HepG2 (cell line): ENCODE measurements around the gene WNT10A. TPM values are rescaled to one million over a fixed set of nuclear protein-coding genes. Genes with fewer than 3 reads are reported as not detected.

Source experiments
- ATAC-seq: fragments of 200-7000 bp; cut with Tn5 transposase; 3 replicates; pipeline ENCODE4 v1.9.1; 2020; ENCODE audit warnings: mild to moderate bottlenecking, moderate library complexity
- BruUV-seq: library from RNA; stranded (reverse); fragments of 400-500 nt; replicated peaks from 2 replicates; lab custom pipeline; 2021; lab: Mats Ljungman, UMichigan
- CTCF ChIA-PET: fragments of 300-600 bp; formaldehyde crosslinking; extraction: SDS; loops from one replicate; lab custom pipeline; 2021; ENCODE audit warnings: low total read pairs, inconsistent platforms, low intra/inter-chr PET ratio; lab: Yijun Ruan, JAX
- POLR2A ChIA-PET: fragments of 350-600 bp; sonication (Branson Sonifier 250); formaldehyde crosslinking; loops from one replicate; lab custom pipeline; 2020; ENCODE audit warnings: antibody characterized with exemption, inconsistent platforms; lab: Yijun Ruan, JAX
- DNase-seq: peaks from one replicate; pipeline ENCODE4 v3.0.0-alpha.2; 2015; ENCODE audit warnings: low spot score
- FAIRE-seq: peaks from 3 replicates; lab custom pipeline; 2011; peaks lifted over from hg19 to GRCh38; lab: Jason Lieb, UNC
- H2AFZ ChIP-seq: one replicate; pipeline ENCODE4 v1.6.1; 2011; ENCODE audit warnings: low read length, inconsistent platforms
- H3K27ac ChIP-seq: fragments of 300-600 bp; 3 replicates; pipeline ENCODE4 v1.8.0; 2011; ENCODE audit warnings: mixed run types, mild to moderate bottlenecking, mixed read lengths, low read length, inconsistent platforms; ENCODE audit not compliant: insufficient read depth; ENCODE audit errors: extremely low read length
- H3K27me3 ChIP-seq, 2 experiments: fragments of 200-600 bp in 1 of 2; 2 replicates in 1 of 2; 3 replicates in 1 of 2; pipeline versions ENCODE4 v1.6.0 to v1.8.0; 2011; ENCODE audit warnings: low read length in 2 of 2, mild to moderate bottlenecking in 2 of 2, moderate library complexity in 2 of 2, inconsistent platforms in 1 of 2; ENCODE audit not compliant: insufficient read depth in 2 of 2, control insufficient read depth in 1 of 2
- H3K36me3 ChIP-seq, 2 experiments: fragments of 200-600 bp in 1 of 2; replicated peaks in 1 of 2; 2 replicates in 1 of 2; 3 replicates in 1 of 2; pipeline versions ENCODE4 v1.5.1 to v1.8.0; 2011; ENCODE audit warnings: low read length in 2 of 2, inconsistent platforms in 1 of 2; ENCODE audit not compliant: insufficient read depth in 2 of 2, control insufficient read depth in 1 of 2
- H3K4me1 ChIP-seq: 2 replicates; pipeline ENCODE4 v1.5.1; 2012; ENCODE audit warnings: low read length, inconsistent platforms; ENCODE audit not compliant: insufficient read depth
- H3K4me2 ChIP-seq: 2 replicates; pipeline ENCODE4 v1.6.0; 2011; ENCODE audit warnings: low read depth, low read length, inconsistent platforms
- H3K4me3 ChIP-seq, 3 experiments: fragments of 200-600 bp in 1 of 3; sonication (generic), shearing (Covaris generic) in 1 of 3; replicated peaks in 1 of 3; 2 replicates each; pipeline ENCODE4 v1.5.1; 2011 to 2016; ENCODE audit warnings: low read length in 3 of 3, inconsistent platforms in 2 of 3, low read depth in 2 of 3, mild to moderate bottlenecking in 2 of 3, control low read depth in 1 of 3, mixed read lengths in 1 of 3; ENCODE audit not compliant: insufficient read depth in 1 of 3
- H3K79me2 ChIP-seq: one replicate; pipeline ENCODE4 v1.6.1; 2011; ENCODE audit warnings: low read length, inconsistent platforms; ENCODE audit not compliant: insufficient read depth
- H3K9ac ChIP-seq: 2 replicates; pipeline ENCODE4 v1.6.0; 2011; ENCODE audit warnings: mild to moderate bottlenecking, low read depth, low read length, inconsistent platforms; ENCODE audit not compliant: insufficient read depth
- H3K9me3 ChIP-seq: 2 replicates; pipeline ENCODE4 v1.5.1; 2012; ENCODE audit warnings: mild to moderate bottlenecking, low read length
- H4K20me1 ChIP-seq: 2 replicates; pipeline ENCODE4 v1.6.0; 2011; ENCODE audit warnings: inconsistent platforms, mild to moderate bottlenecking, low read length, moderate library complexity; ENCODE audit not compliant: insufficient read depth
- CHD2 ChIP-seq: IDR thresholded peaks from 2 replicates; pipeline ENCODE4 v1.6.1; 2011; ENCODE audit warnings: low read depth, low read length, improper control_type of control experiment
- ETS1 ChIP-seq: sonication (generic); formaldehyde crosslinking; IDR thresholded peaks from 2 replicates; pipeline ENCODE4 v1.4.0; 2020; ENCODE audit warnings: missing genetic modification reagents
- PHB2 ChIP-seq: fragments of 450-650 bp; IDR thresholded peaks from 2 replicates; pipeline ENCODE4 v1.6.1; 2018; ENCODE audit not compliant: partially characterized antibody
- ZBTB25 ChIP-seq: IDR thresholded peaks from 2 replicates; pipeline ENCODE4 v1.6.1; 2018; ENCODE audit warnings: missing genetic modification reagents
- ZNF354B ChIP-seq: sonication (generic); formaldehyde crosslinking; IDR thresholded peaks from 2 replicates; pipeline ENCODE4 v1.8.0; 2022; ENCODE audit warnings: mild to moderate bottlenecking, missing genetic modification reagents
- WGBS: methylation state at CpG from one replicate; pipeline ENCODE4 v1.1.6; 2017; ENCODE audit warnings: low lambda C conversion rate; 5-methylcytosine and 5-hydroxymethylcytosine counted together
- in situ Hi-C: cut with HindIII; loops from 2 replicates; pipeline ENCODE4 v1.10.0; 2017; ENCODE audit warnings: low pct_unique_long_range_greater_than_20kb; ENCODE audit not compliant: extremely low pct_ligation_motif_present
- intact Hi-C: fragments of 100-400 bp; cut with micrococcal nuclease; formaldehyde crosslinking; loops from one replicate; pipeline ENCODE4 v1.10.0; 2022; ENCODE audit not compliant: unreplicated experiment
- polyA plus RNA-seq, 8 experiments: library from polyadenylated mRNA; depleted of rRNA in 3 of 8; stranded (reverse) in 7 of 8; unstranded in 1 of 8; fragments of >200 nt; fragmentation: Illumina TruSeq in 4 of 8; extraction: Trizol in 4 of 8; gene quantifications; 2 replicates each; pipeline versions ENCODE4 v1.2.1 to v1.2.3, GENCODE V29; 2011 to 2016; ENCODE audit warnings: low read depth in 4 of 8, missing spikeins in 1 of 8, mixed read lengths in 1 of 8; ENCODE audit not compliant: insufficient read depth in 1 of 8
- total RNA-seq, 5 experiments: library from RNA; depleted of rRNA; stranded (reverse); fragments of >200 nt; fragmentation: Illumina TruSeq; extraction: Trizol; gene quantifications; 2 replicates each; pipeline ENCODE4 v1.2.3, GENCODE V29; 2016; ENCODE audit warnings: low read depth in 1 of 5

The WNT10A gene
- total and polyA plus RNA-seq, 2 of the 13 experiments (the other 11 are each of a cell fraction or from before 2014, with no cell fraction given) = 0.03 TPM; not detected in 1

- FAIRE-seq = no peak
- no peak for DNase-seq
- no peak for ATAC-seq
- Histone ChIP-seq H3K4me2 (no peak overlapping the region), H3K27me3 (peaks cover 18 to 82% of the 10 kb centered on the region in 2 experiments), H3K36me3 (no peaks in the 10 kb centered on the region), H2AFZ (no peak overlapping the region), H3K4me1 (peaks cover 27% of the 10 kb centered on the region)
- no TSS peak for BruUV-seq
- TF ChIP-seq PHB2 (no peak), CHD2 (no peak), ZNF354B (no peak), ZBTB25 (CRISPR knock-in tag) (no peak), ETS1 (no peak)
- TF ChIP-seq, all 625 proteins: peak for 0
- Histone ChIP-seq H4K20me1 (no peaks in the 10 kb centered on the region; the same call in 1 of the 2 replicates), H3K27ac (no peak overlapping the region), H3K4me3 (no peak overlapping the region), H3K9me3 (no peaks in the 10 kb centered on the region), H3K9ac (no peak overlapping the region), H3K79me2 (no peaks in the 10 kb centered on the region)
- intact Hi-C loops = no loop called here
- in situ Hi-C loops = no loop called here
- ChIA-PET CTCF (no interaction called here), POLR2A (no interaction called here)
- 31% methylated on average over 5 of the region's 5 CpGs for WGBS
Observed at GRCh38 chr2:218854860-218855259, 25.8 kb upstream of the WNT10A start.
